ENCODE measurements around the gene USP34.

The USP34 gene

GRCh38 chr2:61353909-61354308 lies 117.0 kb downstream of the USP34 start:
- TF ChIP-seq EZH2 (IDR thresholded peaks at IDR 0.05) (no peak), POLR2AphosphoS5 (IDR thresholded peaks at IDR 0.05; ENCODE audit: borderline replicate concordance, low read depth, low read length) (no peak), FOXP2 (optimal IDR thresholded peaks at IDR 0.05; ENCODE audit: control extremely low read depth, extremely low read length, insufficient read depth) (no peak)
- DNase-seq (ENCODE audit: low read depth, low spot score) = no peak
- H3K36me3 ChIP-seq (ENCODE audit: insufficient read depth, low read length) = peaks cover 43% of the 10 kb centered on the region

DNA sequence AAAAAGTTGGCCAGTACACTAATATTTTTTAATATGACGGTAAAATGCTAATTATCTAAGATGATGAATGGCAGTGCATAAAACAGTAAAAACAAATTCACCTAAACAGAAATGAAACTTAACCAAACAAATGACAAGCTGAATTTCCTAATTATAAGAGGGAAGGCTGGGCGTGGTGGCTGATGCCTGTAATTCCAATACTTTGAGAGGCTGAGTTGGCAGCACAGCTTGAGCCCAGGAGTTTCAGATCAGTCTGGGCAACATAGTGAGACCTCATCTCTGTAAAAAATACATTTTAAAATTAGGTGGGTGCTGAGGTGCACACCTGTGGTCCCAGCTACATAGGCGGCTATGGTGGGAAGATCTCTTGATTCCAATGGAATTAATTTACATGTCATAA lies 120.1 kb downstream of the USP34 start:
- no peak overlapping the region for H3K27ac ChIP-seq
- TF ChIP-seq EZH2 (IDR thresholded peaks at IDR 0.05) = no peak
- no peak overlapping the region for H3K9ac ChIP-seq (ENCODE audit: insufficient read length)
- H3K36me3 ChIP-seq (ENCODE audit: insufficient read depth, low read length) = peaks cover 66% of the 10 kb centered on the region
- H3K4me3 ChIP-seq = no peak overlapping the region
- DNase-seq (ENCODE audit: low read depth, low spot score) = no peak
- H3K9me3 ChIP-seq (ENCODE audit: low read depth, low read length) = peaks cover 8% of the 10 kb centered on the region; the same call in 1 of the 2 replicates

More at GRCh38 chr2:61353909-61354308, 117.0 kb downstream of the USP34 start:
- Histone ChIP-seq H3K9ac (ENCODE audit: insufficient read length) (no peak overlapping the region), H3K27ac (no peak overlapping the region), H3K9me3 (ENCODE audit: low read depth, low read length) (peaks cover 8% of the 10 kb centered on the region; the same call in 1 of the 2 replicates), H3K4me3 (no peak overlapping the region)

GRCh38 chr2:61343141-61343540 lies 127.7 kb downstream of the USP34 start:
- H3K4me3 ChIP-seq = no peak overlapping the region
- TF ChIP-seq POLR2AphosphoS5 (IDR thresholded peaks at IDR 0.05; ENCODE audit: borderline replicate concordance, low read depth, low read length) = no peak
- no peak for TF ChIP-seq EZH2 (IDR thresholded peaks at IDR 0.05)
- TF ChIP-seq FOXP2 (optimal IDR thresholded peaks at IDR 0.05; ENCODE audit: control extremely low read depth, extremely low read length, insufficient read depth) = no peak
- no peak for DNase-seq (ENCODE audit: low read depth, low spot score)
- no peak overlapping the region for H3K27ac ChIP-seq
- no peaks in the 10 kb centered on the region for H3K9me3 ChIP-seq (ENCODE audit: low read depth, low read length)
- H3K9ac ChIP-seq (ENCODE audit: insufficient read length) = no peak overlapping the region
- H3K36me3 ChIP-seq (ENCODE audit: insufficient read depth, low read length) = peaks cover 76% of the 10 kb centered on the region

DNA sequence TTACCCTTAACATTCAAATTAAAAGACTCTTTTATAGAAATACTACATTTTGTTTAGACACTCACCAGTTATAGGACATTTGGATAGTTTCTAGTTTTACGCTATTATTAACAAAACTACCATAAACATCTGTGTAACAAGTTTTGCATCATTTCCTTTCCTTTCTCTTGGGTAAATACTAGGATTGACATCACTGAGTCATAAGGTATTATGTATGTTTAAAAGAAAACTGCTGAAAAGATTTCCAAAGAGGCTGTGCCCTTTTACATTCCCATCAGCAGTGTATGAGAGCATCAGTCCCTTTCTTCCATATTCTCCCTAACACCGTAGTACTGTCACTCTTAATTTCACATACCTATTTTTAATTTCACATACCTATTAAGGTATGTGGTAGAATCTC lies 130.6 kb downstream of the USP34 start:
- peaks cover 73% of the 10 kb centered on the region for H3K36me3 ChIP-seq (ENCODE audit: insufficient read depth, low read length)
- TF ChIP-seq EZH2 (IDR thresholded peaks at IDR 0.05) = no peak
- no peak for TF ChIP-seq FOXP2 (optimal IDR thresholded peaks at IDR 0.05; ENCODE audit: control extremely low read depth, extremely low read length, insufficient read depth)
- H3K9ac ChIP-seq (ENCODE audit: insufficient read length) = no peak overlapping the region
- H3K9me3 ChIP-seq (ENCODE audit: low read depth, low read length) = no peaks in the 10 kb centered on the region
- no peak overlapping the region for H3K4me3 ChIP-seq
- no peak for DNase-seq (ENCODE audit: low read depth, low spot score)
- H3K27ac ChIP-seq = no peak overlapping the region

GRCh38 chr2:61338447-61338846 lies 132.4 kb downstream of the USP34 start:
- TF ChIP-seq EZH2 (IDR thresholded peaks at IDR 0.05) (no peak), POLR2AphosphoS5 (IDR thresholded peaks at IDR 0.05; ENCODE audit: borderline replicate concordance, low read depth, low read length) (no peak), FOXP2 (optimal IDR thresholded peaks at IDR 0.05; ENCODE audit: control extremely low read depth, extremely low read length, insufficient read depth) (no peak)
- Histone ChIP-seq H3K9ac (ENCODE audit: insufficient read length) (no peak overlapping the region), H3K9me3 (ENCODE audit: low read depth, low read length) (no peaks in the 10 kb centered on the region), H3K4me3 (no peak overlapping the region), H3K27ac (no peak overlapping the region), H3K36me3 (ENCODE audit: insufficient read depth, low read length) (peaks cover 56% of the 10 kb centered on the region)
- DNase-seq (ENCODE audit: low read depth, low spot score) = no peak

DNA sequence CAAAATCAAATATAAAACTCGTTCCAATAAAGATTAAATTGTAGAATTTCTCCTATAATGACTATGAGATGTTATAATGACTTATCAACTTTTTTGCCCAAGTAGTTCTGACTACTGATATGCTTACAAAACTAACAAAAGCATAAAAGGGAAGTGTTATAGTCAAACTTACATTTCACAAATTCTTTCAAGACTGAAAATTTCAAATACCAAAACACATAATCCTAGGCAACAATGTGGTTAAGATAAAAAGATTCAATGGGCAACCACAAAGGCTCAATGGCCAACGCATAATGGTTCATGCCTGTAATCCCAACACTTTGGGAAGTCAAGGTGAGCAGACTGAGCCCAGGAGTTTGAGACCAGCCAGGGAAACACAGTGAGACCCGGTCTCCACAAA lies 135.7 kb downstream of the USP34 start:
- no peak overlapping the region for H3K4me3 ChIP-seq
- TF ChIP-seq EZH2 (IDR thresholded peaks at IDR 0.05) = no peak
- no peak for TF ChIP-seq POLR2AphosphoS5 (IDR thresholded peaks at IDR 0.05; ENCODE audit: borderline replicate concordance, low read depth, low read length)
- no peak for TF ChIP-seq FOXP2 (optimal IDR thresholded peaks at IDR 0.05; ENCODE audit: control extremely low read depth, extremely low read length, insufficient read depth)
- H3K27ac ChIP-seq = peak overlapping the region; percentile 19; the same call in 1 of the 2 replicates
- no peak for DNase-seq (ENCODE audit: low read depth, low spot score)
- H3K9ac ChIP-seq (ENCODE audit: insufficient read length) = no peak overlapping the region
- H3K36me3 ChIP-seq (ENCODE audit: insufficient read depth, low read length) = peaks cover 55% of the 10 kb centered on the region
- H3K9me3 ChIP-seq (ENCODE audit: low read depth, low read length) = no peaks in the 10 kb centered on the region

GRCh38 chr2:61334466-61334865 lies 136.4 kb downstream of the USP34 start:
- H3K36me3 ChIP-seq (ENCODE audit: insufficient read depth, low read length) = peaks cover 56% of the 10 kb centered on the region
- no peak overlapping the region for H3K4me3 ChIP-seq
- H3K9me3 ChIP-seq (ENCODE audit: low read depth, low read length) = no peaks in the 10 kb centered on the region
- no peak overlapping the region for H3K9ac ChIP-seq (ENCODE audit: insufficient read length)
- DNase-seq (ENCODE audit: low read depth, low spot score) = no peak
- TF ChIP-seq FOXP2 (optimal IDR thresholded peaks at IDR 0.05; ENCODE audit: control extremely low read depth, extremely low read length, insufficient read depth) (no peak), POLR2AphosphoS5 (IDR thresholded peaks at IDR 0.05; ENCODE audit: borderline replicate concordance, low read depth, low read length) (no peak), EZH2 (IDR thresholded peaks at IDR 0.05) (no peak)
- H3K27ac ChIP-seq = peak overlapping the region; percentile 19; the same call in 1 of the 2 replicates

- DNase-seq (ENCODE audit: low read depth, low spot score) = no peak
- no peak for TF ChIP-seq POLR2AphosphoS5 (IDR thresholded peaks at IDR 0.05; ENCODE audit: borderline replicate concordance, low read depth, low read length)
- TF ChIP-seq EZH2 (IDR thresholded peaks at IDR 0.05) = no peak
- no peak for TF ChIP-seq FOXP2 (optimal IDR thresholded peaks at IDR 0.05; ENCODE audit: control extremely low read depth, extremely low read length, insufficient read depth)
These were observed 142.1 kb downstream of the USP34 start for GRCh38 chr2:61328707-61329251.

DNA sequence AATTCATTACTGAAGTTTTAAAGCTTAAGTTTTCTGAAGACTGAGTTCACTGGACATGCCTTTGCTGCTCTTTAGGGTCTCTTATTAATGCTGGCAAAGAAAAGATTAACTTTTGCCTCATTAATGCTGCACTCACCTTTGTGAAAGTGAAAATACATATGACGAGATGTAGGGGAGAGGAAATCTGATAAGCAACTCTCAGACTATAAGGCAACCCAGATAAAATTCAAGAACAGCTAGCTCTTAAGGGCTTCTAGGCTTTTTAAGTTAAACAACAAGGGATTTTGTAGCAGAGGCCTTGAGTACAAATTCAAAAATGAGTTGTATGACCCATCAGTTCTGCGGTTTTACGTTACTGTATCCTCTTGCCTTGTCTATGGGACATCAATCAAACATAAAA lies 143.7 kb downstream of the USP34 start:
- DNase-seq (ENCODE audit: low read depth, low spot score) = no peak
- H3K36me3 ChIP-seq (ENCODE audit: insufficient read depth, low read length) = peaks cover 41% of the 10 kb centered on the region

More at GRCh38 chr2:61328707-61329251, 142.1 kb downstream of the USP34 start:
- peaks cover 44% of the 10 kb centered on the region for H3K36me3 ChIP-seq (ENCODE audit: insufficient read depth, low read length)
- H3K9ac ChIP-seq (ENCODE audit: insufficient read length) = no peak overlapping the region
- no peaks in the 10 kb centered on the region for H3K9me3 ChIP-seq (ENCODE audit: low read depth, low read length)
- H3K4me3 ChIP-seq = no peak overlapping the region
- H3K27ac ChIP-seq = no peak overlapping the region

More for the DNA sequence above, 143.7 kb downstream of the USP34 start:
- no peak overlapping the region for H3K9ac ChIP-seq (ENCODE audit: insufficient read length)
- no peaks in the 10 kb centered on the region for H3K9me3 ChIP-seq (ENCODE audit: low read depth, low read length)
- TF ChIP-seq FOXP2 (optimal IDR thresholded peaks at IDR 0.05; ENCODE audit: control extremely low read depth, extremely low read length, insufficient read depth) (no peak), EZH2 (IDR thresholded peaks at IDR 0.05) (no peak)
- H3K27ac ChIP-seq = no peak overlapping the region
- no peak overlapping the region for H3K4me3 ChIP-seq
